C4-2B (cell line): ENCODE measurements around the gene MALRD1.

Experiments
- ZFX ChIP-seq: fragments of 450-650 bp; IDR thresholded peaks from 2 replicates; pipeline ENCODE4 v1.6.1; 2017
- TF ChIP-seq, protein P1 (sequence below): fragments of 450-650 bp; conservative IDR thresholded peaks from 2 replicates; pipeline ENCODE4 v1.5.1; 2017; ENCODE audit warnings: mild to moderate bottlenecking

GRCh38 chr10:19708031-19708430 is 659.4 kb downstream of the MALRD1 start:
- TF ChIP-seq, protein P1, sequence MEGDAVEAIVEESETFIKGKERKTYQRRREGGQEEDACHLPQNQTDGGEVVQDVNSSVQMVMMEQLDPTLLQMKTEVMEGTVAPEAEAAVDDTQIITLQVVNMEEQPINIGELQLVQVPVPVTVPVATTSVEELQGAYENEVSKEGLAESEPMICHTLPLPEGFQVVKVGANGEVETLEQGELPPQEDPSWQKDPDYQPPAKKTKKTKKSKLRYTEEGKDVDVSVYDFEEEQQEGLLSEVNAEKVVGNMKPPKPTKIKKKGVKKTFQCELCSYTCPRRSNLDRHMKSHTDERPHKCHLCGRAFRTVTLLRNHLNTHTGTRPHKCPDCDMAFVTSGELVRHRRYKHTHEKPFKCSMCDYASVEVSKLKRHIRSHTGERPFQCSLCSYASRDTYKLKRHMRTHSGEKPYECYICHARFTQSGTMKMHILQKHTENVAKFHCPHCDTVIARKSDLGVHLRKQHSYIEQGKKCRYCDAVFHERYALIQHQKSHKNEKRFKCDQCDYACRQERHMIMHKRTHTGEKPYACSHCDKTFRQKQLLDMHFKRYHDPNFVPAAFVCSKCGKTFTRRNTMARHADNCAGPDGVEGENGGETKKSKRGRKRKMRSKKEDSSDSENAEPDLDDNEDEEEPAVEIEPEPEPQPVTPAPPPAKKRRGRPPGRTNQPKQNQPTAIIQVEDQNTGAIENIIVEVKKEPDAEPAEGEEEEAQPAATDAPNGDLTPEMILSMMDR, result no peak
- TF ChIP-seq ZFX, result no peak
